Jurkat, Clone E6-1 (cell line): ENCODE results near the gene ASH1L. TPM values are rescaled to one million over a fixed set of nuclear protein-coding genes. Genes with fewer than 3 reads are reported as not detected.
"Not testable (repeated sequence)": the region's sequence is repeated elsewhere in the genome, so short reads cannot be mapped to it uniquely, and the experiment has no call there.

Experiments
- DNase-seq: peaks from one replicate; pipeline ENCODE4 v3.0.0-alpha.2; 2011; ENCODE audit warnings: low read depth, low spot score
- H3K4me3 ChIP-seq: 2 replicates; pipeline ENCODE4 v1.5.1; 2011; ENCODE audit warnings: mild to moderate bottlenecking, low read length, control low read depth, moderate library complexity
- polyA plus RNA-seq: library from polyadenylated mRNA; unstranded; fragments of >200 nt; gene quantifications from one replicate; pipeline ENCODE4 v1.2.1, GENCODE V29; 2012; ENCODE audit warnings: missing spikeins; ENCODE audit not compliant: insufficient read length, insufficient read depth

ASH1L gene, protein sequence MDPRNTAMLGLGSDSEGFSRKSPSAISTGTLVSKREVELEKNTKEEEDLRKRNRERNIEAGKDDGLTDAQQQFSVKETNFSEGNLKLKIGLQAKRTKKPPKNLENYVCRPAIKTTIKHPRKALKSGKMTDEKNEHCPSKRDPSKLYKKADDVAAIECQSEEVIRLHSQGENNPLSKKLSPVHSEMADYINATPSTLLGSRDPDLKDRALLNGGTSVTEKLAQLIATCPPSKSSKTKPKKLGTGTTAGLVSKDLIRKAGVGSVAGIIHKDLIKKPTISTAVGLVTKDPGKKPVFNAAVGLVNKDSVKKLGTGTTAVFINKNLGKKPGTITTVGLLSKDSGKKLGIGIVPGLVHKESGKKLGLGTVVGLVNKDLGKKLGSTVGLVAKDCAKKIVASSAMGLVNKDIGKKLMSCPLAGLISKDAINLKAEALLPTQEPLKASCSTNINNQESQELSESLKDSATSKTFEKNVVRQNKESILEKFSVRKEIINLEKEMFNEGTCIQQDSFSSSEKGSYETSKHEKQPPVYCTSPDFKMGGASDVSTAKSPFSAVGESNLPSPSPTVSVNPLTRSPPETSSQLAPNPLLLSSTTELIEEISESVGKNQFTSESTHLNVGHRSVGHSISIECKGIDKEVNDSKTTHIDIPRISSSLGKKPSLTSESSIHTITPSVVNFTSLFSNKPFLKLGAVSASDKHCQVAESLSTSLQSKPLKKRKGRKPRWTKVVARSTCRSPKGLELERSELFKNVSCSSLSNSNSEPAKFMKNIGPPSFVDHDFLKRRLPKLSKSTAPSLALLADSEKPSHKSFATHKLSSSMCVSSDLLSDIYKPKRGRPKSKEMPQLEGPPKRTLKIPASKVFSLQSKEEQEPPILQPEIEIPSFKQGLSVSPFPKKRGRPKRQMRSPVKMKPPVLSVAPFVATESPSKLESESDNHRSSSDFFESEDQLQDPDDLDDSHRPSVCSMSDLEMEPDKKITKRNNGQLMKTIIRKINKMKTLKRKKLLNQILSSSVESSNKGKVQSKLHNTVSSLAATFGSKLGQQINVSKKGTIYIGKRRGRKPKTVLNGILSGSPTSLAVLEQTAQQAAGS (N-terminal part only)
- 7.0 TPM for polyA plus RNA-seq

DNA sequence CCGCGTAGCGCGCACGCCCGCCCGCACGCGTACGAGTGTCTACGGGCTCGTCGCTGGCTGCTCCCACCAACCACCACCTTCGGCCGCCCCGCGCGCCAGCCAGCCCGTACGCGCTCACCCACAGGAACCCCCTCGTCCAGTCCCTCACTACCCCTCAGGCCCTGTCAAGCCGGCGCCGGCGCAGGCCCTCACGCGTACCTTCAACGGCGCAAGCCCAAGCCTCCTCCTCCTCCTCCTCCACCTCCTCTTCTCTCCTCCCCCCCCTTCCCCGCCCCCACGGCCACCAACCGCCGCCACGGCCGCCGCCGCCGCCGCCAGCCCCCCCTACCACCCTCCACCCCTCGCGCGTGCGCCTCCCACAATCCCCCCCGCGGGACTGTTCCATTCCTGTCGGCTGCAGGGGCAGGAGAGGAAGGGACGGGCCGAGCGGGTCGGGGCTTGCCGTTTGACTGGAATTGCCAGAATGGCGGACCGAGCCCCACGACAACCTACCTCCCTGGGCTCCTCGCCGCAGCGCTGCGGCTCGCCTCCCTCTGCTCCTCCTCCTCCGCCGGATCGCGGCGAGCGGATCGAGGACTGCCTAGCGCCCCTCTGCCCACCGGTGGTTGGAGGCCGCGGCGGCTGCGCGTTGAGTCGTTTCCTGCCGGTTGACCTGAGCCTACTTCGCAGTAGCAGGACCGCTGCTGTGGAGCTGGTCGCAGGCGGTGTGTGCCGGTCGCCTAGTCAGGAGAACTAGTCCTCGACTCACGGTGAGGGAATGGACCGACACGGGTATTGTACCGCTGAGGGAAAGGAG, at the start of gene ASH1L:
ASH1L (minus strand) TSS at position 223 of the 796 bp plus-strand sequence. CDS start 41,284 bp downstream, outside the sequence.
- H3K4me3 ChIP-seq = peak within 1 kb of the TSS; percentile 90
- DNase-seq = peak; percentile 87

DNA sequence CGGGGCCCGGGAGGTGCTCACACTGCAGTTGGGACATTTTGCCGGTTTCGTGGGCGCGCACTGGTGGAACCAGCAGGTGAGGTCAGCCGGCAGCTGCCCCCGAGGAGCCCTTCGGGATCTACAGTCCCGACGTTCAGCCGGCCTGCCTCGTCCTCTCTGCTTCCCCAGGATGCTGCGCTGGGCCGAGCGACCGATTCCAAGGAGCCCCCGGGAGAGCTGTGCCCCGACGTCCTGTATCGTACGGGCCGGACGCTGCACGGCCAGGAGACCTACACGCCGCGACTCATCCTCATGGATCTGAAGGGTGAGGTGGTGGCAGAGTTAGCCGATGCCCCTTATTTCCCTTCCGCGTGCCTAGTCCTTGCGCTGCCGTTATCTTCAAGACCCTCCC, 47.6 kb upstream of the ASH1L start:
- DNase-seq = not testable (repeated sequence)
- H3K4me3 ChIP-seq = peak overlapping the region; percentile 58

DNA sequence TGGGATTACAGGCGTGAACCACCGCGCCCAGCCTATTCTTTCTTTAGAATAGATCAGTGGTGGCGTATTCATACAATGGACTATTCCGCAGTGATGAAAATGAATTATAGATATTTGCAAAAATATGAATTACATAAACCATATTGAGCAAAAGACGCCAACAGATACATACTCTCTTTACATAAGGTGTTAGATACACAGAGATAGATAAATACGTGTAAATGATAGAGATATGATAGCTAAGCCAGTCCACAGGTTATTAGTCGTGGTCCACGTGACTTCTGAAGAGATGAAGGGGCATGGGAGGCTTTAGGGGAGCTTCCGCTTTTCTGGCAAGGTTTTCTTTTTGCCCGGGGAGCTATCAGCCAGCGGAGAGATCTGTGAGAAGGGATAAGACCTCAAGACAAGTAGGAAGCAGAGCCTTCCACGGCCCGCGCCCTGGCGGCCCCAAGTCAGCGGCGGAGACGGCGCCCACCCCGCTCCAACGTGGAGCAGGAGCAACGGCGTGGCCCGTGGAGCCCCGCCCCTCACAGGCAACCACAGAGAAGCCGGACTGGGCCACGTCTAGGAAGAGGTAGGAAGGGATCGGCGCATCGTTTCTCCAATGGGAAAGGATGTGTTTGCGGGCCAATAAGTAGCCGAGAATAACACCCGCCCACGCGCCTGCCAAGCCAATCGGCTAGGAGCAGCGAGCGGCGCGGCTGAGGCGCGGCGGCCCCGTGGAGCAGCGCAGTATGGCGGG, 47.1 kb upstream of the ASH1L start, which contains the start of gene MSTO1:
MSTO1 (plus strand) TSS at position 704 of the 742 bp plus-strand sequence; CDS start at position 735, 31 bp downstream.
- H3K4me3 ChIP-seq = peak within 1 kb of the TSS; percentile 58

DNA sequence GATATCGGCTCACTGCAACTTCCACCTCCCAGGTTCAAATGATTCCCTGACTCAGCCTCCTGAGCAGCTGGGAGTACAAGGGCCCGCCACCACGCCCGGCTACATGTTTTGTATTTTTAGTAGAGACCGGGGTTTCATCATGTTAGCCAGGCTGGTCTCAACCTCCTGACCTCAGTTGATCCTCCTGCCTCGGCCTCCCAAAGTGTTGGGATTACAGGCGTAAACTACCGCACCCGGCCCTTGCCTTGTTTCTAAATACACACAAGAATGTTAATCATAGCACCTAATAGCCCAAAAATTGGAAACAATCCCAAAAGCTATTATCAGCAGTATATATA, 46.3 kb upstream of the ASH1L start:
- DNase-seq = no peak
- H3K4me3 ChIP-seq = no peak overlapping the region

More for the DNA sequence above, 47.1 kb upstream of the ASH1L start, which contains the start of gene MSTO1:
- DNase-seq = peak; percentile 98

DNA sequence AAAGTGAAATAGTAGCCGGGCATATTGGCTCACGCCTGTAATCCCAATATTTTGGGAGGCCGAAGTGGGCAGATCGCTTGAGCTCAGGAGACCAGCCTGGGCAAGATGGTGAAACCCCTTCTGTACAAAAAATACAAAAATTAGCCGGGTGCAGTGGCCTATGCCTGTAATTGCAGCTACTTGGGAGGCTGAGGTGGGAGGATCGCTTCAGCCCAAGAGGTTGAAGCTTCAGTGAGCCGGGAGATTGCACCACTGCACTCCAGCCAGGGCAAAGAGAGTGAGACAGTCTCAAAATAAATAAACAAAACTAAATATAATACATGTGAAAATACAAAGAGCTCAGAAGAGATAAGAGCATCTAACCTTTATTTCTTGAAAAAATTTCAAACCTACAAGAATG, 45.1 kb upstream of the ASH1L start:
- H3K4me3 ChIP-seq = no peak overlapping the region
- no peak for DNase-seq

DNA sequence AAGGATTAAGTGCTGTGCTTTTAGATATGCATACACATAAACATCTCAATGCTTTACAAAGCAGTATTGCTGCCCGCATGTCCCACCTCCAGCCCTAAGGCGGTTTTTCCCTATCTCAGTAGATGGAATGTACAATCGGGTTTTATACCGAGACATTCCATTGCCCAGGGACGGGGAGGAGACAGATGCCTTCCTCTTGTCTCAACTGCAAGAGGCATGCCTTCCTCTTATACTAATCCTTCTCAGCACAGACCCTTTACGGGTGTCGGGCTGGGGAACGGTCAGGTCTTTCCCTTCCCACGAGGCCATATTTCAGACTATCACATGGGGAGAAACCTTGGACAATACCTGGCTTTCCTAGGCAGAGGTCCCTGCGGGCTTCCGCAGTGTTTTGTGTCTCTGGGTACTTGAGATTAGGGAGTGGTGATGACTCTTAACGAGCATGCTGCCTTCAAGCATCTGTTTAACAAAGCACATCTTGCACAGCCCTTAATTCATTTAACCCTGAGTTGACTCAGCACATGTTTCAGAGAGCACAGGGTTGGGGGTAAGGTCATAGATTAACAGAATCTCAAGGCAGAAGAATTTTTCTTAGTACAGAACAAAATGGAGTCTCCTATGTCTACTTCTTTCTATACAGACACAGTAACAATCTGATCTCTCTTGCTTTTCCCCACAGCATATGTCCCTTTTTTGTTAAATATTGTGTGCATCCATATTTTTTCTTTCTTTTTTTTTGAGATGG, 37.4 kb upstream of the ASH1L start:
- not testable (repeated sequence) for H3K4me3 ChIP-seq, DNase-seq

DNA sequence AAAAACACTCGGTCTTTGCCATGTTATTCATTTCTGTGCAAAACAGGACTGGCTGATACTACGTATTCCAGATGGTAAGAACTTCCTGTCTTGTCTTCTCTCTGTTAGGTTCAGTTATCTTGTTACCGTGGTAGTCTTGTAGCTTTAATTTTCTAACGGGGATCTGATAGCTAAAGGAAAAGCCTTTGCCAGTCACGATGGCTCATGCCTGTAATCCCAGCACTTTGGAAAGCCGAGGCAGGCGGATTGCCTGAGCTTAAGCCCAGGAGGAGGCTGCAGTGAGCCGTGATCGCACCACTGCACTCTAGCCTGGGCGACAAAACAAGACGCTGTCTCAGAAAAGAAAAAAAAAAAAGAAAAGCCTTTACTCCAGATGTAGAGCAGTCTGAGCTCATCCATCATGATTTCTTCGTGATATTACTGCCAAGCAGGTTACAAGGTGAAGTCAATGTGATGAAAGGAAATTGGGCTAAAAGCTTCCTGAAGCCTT, 36.3 kb upstream of the ASH1L start:
- no peak for DNase-seq
- H3K4me3 ChIP-seq = no peak overlapping the region

DNA sequence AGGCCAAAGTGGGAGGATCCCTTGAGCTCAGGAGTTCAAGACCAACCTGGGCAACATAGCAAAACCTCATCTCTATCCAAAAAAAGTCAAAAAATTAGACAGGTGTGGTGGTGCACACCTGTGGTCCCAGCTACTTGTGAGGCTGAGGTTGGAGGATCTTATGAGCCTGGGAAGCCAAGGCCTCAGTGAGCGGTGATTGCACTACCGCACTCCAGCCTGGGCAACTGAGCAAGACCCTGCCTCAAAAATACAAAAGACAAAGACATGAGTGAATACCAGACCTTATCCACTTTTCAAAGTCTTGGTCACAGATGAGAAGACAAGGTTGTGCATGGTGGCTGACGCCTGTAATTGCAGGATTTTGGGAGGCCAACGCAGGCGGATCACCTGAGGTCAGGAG, 34.3 kb upstream of the ASH1L start:
- H3K4me3 ChIP-seq = no peak overlapping the region
- DNase-seq = no peak

DNA sequence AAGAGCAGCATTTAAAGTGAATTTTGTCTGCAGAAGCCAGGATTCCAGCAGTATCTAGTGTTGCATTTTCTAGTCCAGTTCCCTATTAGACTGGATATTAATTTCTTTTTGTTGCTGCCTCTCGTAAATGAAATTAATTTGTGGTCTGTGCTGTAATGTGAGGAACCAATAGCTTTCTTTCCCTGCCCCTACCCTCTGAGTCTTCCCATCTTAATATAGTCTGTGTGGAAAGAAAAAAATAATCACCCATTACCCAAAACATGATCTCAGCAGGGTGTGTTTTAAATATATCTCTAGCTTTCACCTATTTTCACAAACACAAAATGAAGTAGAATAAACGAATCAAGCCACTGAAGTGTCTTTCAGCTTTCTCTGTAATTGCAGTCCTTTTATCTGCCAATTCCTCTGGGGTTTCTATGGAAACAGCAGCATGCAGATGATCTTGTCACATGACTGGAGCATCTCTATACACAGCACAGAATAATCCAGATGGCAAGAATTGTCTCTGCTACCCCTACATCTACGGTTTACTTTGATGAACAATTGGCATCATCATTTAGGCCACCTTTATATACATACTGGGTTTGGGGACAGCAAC, 33.4 kb upstream of the ASH1L start:
- H3K4me3 ChIP-seq, DNase-seq: not testable (repeated sequence)

DNA sequence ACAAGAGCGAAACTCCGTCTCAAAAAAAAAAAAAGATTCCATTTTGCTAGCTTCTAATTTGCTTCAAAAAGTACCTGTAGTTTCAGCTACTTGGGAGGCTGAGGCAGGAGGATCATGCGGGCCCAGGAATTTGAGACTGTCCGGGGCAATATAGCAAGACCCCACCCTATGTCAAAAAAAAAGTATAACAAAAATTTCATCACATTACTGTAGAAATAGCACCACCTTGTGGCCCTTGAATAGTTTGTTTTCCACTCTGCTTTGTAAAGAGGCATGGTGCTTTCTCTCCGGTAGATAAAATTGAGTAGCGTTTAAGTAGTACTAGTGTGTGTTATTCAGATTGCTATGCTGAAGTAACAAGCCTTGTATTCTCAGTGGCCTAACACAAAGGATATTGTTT, 29.2 kb upstream of the ASH1L start:
- H3K4me3 ChIP-seq = no peak overlapping the region
- DNase-seq = peak; percentile 72

DNA sequence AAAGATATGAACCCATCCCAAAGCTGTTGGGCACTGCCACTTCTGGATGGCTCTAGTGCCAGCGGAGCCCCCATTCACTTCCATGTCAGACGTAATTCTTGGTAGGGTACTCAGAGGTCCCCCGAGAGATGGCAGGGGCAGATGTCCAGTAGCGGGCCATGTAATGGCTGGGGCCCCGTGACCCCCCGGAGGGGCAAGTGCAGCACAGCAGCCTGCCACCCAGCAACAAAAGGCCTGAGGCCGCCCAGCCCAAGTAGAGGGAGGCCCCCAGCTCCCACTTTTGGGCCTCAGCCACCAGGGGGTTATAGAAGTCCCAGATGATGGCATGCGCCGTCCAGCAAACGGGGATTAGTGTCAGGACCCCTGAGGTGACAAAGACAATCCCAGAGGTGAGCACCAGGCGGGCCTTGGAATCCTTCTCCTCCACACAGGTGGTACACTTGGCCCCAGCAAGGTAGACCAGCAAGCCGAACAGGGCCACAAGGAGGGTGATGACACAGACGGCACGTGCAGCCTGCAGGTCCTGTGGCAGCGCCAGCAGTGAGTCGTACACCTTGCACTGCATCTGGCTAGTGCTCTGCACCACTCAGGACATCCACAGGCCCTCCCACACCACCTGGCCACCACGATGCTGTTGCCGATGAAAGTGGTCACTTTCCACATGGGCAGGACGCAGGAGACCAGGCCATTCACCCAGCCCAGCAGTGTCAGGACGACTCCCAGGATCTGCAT, 28.1 kb upstream of the ASH1L start:
- not testable (repeated sequence) for H3K4me3 ChIP-seq, DNase-seq

DNA sequence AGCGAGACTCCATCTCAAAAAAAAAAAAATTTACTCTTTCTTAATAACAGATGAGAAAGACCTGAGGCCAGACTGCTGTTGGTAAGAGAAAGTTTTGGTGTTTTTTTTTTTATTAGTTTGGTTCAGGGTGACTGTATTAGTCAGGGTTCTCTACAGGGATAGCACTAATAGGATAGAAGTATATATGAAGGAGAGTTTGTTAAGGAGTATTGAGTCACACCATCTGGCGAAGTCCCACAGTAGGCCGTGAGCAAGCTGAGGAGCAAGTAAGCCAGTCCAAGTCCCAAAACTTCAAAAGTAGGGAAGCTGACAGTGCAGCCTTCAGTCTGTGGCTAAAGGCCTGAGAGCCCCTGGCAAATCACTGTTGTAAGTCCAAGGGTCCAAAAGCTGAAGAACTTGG, 26.7 kb upstream of the ASH1L start:
- H3K4me3 ChIP-seq, DNase-seq: not testable (repeated sequence)

DNA sequence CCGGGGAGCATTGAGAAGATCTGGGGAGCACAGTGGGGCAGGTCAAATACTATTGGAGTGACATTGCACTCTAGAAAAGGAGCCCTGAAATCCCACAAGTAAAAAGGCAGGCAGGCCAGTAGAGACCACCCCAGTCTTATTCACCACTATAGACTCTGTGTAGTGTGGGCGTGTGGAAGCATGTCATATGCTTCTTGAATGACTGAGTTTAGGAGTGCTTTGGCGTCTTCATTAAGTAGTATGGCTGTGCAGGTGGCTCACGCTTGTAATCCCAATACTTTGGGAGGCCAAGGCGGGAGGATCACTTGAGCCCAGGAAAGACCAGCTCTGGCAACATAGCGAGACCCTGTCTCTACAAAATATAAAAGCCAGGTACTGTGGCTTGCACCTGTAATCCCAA, 21.2 kb upstream of the ASH1L start:
- H3K4me3 ChIP-seq, DNase-seq: not testable (repeated sequence)

DNA sequence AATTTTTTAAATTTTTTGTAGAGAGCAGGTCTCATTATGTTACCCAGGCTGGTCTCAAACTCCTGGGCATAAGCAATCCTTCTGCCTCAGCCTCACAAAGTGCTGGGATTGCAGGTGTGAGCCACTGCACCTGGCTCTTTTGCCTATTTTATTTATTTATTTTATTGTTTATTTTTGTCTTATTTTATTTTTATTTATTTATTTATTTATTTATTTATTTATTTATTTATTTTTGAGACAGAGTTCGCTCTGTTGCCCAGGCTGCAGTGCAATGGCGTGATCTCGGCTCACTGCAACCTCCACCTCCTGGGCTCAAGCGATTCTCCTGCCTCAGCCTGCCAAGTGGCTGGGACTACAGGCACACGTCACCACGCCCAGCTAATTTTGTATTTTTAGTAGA, 13.0 kb upstream of the ASH1L start:
- DNase-seq, H3K4me3 ChIP-seq: not testable (repeated sequence)

DNA sequence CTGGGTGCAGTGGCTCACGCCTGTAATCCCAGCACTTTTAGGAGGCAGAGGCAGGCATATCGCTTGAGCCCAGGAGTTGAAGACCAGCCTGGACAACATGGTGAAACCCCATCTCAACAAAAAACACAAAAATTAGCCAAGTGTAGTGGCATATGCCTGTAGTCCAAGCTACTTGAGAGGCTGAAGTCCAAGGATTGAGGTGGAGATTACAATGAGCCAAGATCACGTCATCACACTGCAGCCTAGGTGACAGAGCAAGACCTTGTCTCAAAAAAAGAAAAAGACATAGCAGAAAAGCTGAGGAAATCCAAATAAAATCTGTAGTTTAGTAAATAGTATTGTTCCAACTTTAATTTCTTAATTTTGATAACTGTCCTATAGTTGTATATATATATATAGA, 11.5 kb upstream of the ASH1L start:
- no peak overlapping the region for H3K4me3 ChIP-seq
- no peak for DNase-seq

DNA sequence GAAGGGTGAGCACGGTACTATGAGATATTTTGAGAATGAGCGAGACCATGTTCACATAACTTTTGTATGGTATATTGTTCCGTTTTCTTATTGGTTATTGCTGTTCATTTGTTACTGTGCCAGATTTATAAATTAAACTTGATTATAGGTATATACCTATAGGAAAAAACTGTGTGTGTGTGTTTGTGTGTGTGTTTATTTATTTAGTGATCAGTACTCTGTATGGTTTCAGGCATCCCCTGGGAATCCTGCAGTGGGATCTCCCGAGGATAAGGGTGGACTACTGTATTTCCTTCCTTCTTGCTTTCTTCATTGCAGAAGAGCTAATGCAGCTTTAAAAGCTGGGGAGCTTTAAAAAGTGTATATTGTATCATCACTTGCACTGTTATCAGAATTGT, 8.0 kb upstream of the ASH1L start:
- H3K4me3 ChIP-seq = no peak overlapping the region
- no peak for DNase-seq
